ENCODE measurements around the gene C19orf81. TPM values are rescaled to one million over a fixed set of nuclear protein-coding genes. Genes with fewer than 3 reads are reported as not detected.

Gene C19orf81
- total and polyA plus RNA-seq, 2 of the 13 experiments (the other 11 are each of a cell fraction or from before 2014, with no cell fraction given), result not detected

- no peaks in the 10 kb centered on the region for H4K20me1 ChIP-seq (ENCODE audit: insufficient read depth, low read length)
- H3K9me3 ChIP-seq (ENCODE audit: low read length), result no peaks in the 10 kb centered on the region; the same call in 1 of the 2 replicates
- no peak overlapping the region for H3K27ac ChIP-seq (ENCODE audit: extremely low read length, insufficient read depth, low read length)
- DNase-seq (ENCODE audit: low spot score) (no peak), ATAC-seq (no peak), FAIRE-seq (no peak)
- H3K4me2 ChIP-seq (ENCODE audit: low read depth, low read length), result no peak overlapping the region
- H3K4me3 ChIP-seq (replicated peaks in 1 of 3; ENCODE audit: insufficient read depth in 1 of 3, low read depth in 2 of 3, low read length in 3 of 3), result no peak overlapping the region
- intact Hi-C loops (cut with micrococcal nuclease; ENCODE audit: unreplicated experiment) (no loop called here), in situ Hi-C loops (cut with HindIII; ENCODE audit: extremely low pct_ligation_motif_present, low pct_unique_long_range_greater_than_20kb) (no loop called here)
- H3K36me3 ChIP-seq (replicated peaks in 1 of 2; ENCODE audit: control insufficient read depth in 1 of 2, insufficient read depth in 2 of 2, low read length in 2 of 2), result no peaks in the 10 kb centered on the region
- H3K27me3 ChIP-seq (ENCODE audit: control insufficient read depth in 1 of 2, insufficient read depth in 2 of 2, low read length in 2 of 2), result peaks cover 3 to 24% of the 10 kb centered on the region in 2 experiments; a peak in 4 of 5 replicates
- BruUV-seq (replicated peaks), result no TSS peak
- no peaks in the 10 kb centered on the region for H3K4me1 ChIP-seq (ENCODE audit: insufficient read depth, low read length)
- H3K79me2 ChIP-seq (ENCODE audit: insufficient read depth, low read length), result no peaks in the 10 kb centered on the region
- no peak overlapping the region for H2AFZ ChIP-seq (ENCODE audit: low read length)
- TF ChIP-seq THAP11 (CRISPR knock-in tag; IDR thresholded peaks at IDR 0.05), result no peak
- no peak for TF ChIP-seq ZFP82 (CRISPR knock-in tag; IDR thresholded peaks at IDR 0.05; ENCODE audit: borderline replicate concordance)
- no peak overlapping the region for H3K9ac ChIP-seq (ENCODE audit: insufficient read depth, low read depth, low read length)
- POLR2A ChIA-PET, result no interaction called here
- CTCF ChIA-PET (ENCODE audit: low intra/inter-chr PET ratio, low total read pairs), result no interaction called here
- 7% methylated on average over 5 of the region's 56 CpGs for WGBS (ENCODE audit: low lambda C conversion rate)
Measured at GRCh38 chr19:50667177-50667758, 18.0 kb downstream of the C19orf81 start.

- no TSS peak for BruUV-seq (replicated peaks)
- no peak for ATAC-seq
- H3K79me2 ChIP-seq (ENCODE audit: insufficient read depth, low read length), result no peaks in the 10 kb centered on the region
- intact Hi-C loops (cut with micrococcal nuclease; ENCODE audit: unreplicated experiment) (no loop called here), in situ Hi-C loops (cut with HindIII; ENCODE audit: extremely low pct_ligation_motif_present, low pct_unique_long_range_greater_than_20kb) (no loop called here)
- CTCF ChIA-PET (ENCODE audit: low intra/inter-chr PET ratio, low total read pairs), result no interaction called here
- no peak for DNase-seq (ENCODE audit: low spot score)
- no peak overlapping the region for H3K9ac ChIP-seq (ENCODE audit: insufficient read depth, low read depth, low read length)
- H3K27ac ChIP-seq (ENCODE audit: extremely low read length, insufficient read depth, low read length), result no peak overlapping the region
- no CpG with 5 or more reads among the region's 58 CpGs for WGBS (ENCODE audit: low lambda C conversion rate)
- no peak for FAIRE-seq
- H2AFZ ChIP-seq (ENCODE audit: low read length), result no peak overlapping the region
- peaks cover 4 to 28% of the 10 kb centered on the region in 2 experiments; a peak in 4 of 5 replicates for H3K27me3 ChIP-seq (ENCODE audit: control insufficient read depth in 1 of 2, insufficient read depth in 2 of 2, low read length in 2 of 2)
- H4K20me1 ChIP-seq (ENCODE audit: insufficient read depth, low read length), result no peaks in the 10 kb centered on the region
- H3K4me3 ChIP-seq (replicated peaks in 1 of 3; ENCODE audit: insufficient read depth in 1 of 3, low read depth in 2 of 3, low read length in 3 of 3), result no peak overlapping the region
- H3K36me3 ChIP-seq (replicated peaks in 1 of 2; ENCODE audit: control insufficient read depth in 1 of 2, insufficient read depth in 2 of 2, low read length in 2 of 2), result no peaks in the 10 kb centered on the region
- TF ChIP-seq ZNF597 (CRISPR knock-in tag; IDR thresholded peaks at IDR 0.05) (no peak), MBD4 (IDR thresholded peaks at IDR 0.05; ENCODE audit: borderline replicate concordance, low read length) (no peak), TEAD3 (CRISPR knock-in tag; optimal IDR thresholded peaks at IDR 0.05; ENCODE audit: borderline replicate concordance) (no peak), ZNF720 (CRISPR knock-in tag; IDR thresholded peaks at IDR 0.05) (no peak)
- H3K4me2 ChIP-seq (ENCODE audit: low read depth, low read length), result no peak overlapping the region
- POLR2A ChIA-PET, result no interaction called here
- no peaks in the 10 kb centered on the region; the same call in 1 of the 2 replicates for H3K9me3 ChIP-seq (ENCODE audit: low read length)
- no peaks in the 10 kb centered on the region for H3K4me1 ChIP-seq (ENCODE audit: insufficient read depth, low read length)
Measured at GRCh38 chr19:50667759-50668231, 18.6 kb downstream of the C19orf81 start.

Measured in HepG2 (cell line).